CD4-positive, alpha-beta T cell treated with Interleukin-6 for 4 hours (primary cell): ENCODE data around the gene PNKD.
A peak's percentile ranks its signal among the peaks of the same experiment; 100 is the strongest.
"Not testable (repeated sequence)": the region's sequence is repeated elsewhere in the genome, so short reads cannot be mapped to it uniquely, and the experiment has no call there.

Experiments used
- DNase-seq: peaks from one replicate; pipeline ENCODE4 v3.0.0-alpha.2; 2020; ENCODE audit warnings: mixed read lengths

PNKD gene

GRCh38 chr2:218293715-218294429 lies 23.6 kb downstream of the PNKD start:
- DNase-seq = no peak

DNA sequence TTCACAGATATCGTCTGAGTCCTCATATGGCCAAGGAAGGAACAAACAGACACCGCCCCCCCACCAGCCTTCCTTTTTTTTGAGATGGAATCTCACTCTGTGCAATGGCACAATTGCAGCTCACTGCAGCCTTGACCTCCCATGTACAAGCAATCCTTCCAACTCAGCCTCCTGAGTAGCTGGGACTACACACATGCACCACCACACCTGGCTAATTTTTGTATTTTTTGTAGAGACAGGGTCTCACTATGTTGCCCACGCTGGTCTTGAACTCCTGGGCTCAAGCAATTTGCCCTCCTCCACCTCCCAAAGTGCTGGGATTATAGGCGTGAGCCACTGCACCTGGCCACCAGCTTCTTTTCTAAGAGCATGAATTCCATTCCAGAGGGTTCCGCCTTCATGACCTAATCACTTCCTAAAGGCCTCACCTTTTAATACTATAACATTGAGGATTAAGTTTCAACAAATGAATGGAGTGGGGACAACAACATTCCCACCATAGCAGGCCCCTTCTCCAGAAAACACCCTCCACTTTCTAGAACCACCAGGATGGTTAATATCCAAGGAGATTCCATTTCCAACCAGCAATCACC lies 24.2 kb downstream of the PNKD start:
- DNase-seq = no peak

DNA sequence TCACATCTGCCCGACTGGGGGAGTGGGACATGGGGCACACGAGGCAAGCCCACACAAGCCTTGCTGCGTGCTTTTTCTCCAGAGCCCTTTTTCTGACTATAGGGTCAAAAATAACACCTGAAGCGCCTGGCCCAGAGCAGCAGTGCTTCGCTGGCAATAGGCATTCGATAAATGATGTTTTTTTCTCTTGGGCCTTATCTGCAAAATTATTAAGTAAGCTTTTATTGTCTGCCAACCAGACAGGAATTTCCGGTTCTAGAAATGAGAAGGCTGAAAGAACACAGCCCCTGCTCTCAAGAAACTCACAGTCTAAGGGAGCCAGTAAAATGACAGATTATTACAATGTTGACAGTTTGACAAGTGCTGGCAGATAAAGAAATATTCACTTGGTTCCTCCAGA lies 24.7 kb downstream of the PNKD start:
- no peak for DNase-seq

GRCh38 chr2:218296200-218296599 lies 25.9 kb downstream of the PNKD start:
- no peak for DNase-seq

DNA sequence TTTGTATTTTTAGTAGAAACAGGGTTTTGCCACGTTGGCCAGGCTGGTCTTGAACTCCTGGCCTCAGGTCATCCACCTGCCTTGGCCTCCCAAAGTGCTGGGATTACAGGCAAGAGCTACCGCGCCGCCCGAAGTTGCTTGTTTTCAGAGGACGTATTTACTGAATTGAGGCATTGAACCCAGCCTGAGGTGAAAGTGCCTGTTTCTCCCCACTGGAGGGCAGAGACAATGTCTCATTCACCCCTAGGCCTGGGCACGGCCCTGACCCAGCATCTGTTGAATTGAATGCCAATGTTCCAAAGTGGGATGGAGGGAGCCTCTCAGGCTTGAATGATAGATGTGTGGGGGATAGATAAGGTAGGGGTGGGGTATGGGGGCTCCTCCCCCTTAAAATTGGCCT lies 26.5 kb downstream of the PNKD start:
- no peak for DNase-seq

DNA sequence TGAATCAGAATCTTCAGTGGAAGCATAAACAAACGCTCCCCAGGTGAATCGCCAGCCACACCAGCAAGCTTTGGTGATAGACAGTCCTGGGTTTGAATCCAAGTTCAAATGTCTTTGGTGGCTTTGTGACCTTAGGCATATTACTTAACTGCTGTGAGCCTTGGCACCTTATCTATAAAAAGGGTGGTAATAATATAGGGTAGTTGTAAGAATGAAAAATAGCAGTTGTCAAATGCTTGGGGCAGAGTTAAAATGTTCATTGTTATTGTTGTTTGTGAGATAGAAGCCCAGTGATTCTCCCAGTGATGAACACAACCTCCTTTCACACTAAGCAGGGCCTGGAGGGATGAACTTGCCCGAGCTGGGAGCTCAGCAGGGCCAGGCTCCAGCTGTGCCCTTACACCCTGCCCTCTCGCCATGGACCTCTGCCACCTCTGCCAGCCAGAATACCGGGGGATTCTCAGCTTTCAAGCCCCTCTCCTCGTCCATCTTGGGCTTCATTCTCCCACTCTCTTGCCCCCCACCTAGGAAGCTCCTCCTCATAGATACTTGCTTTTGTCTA lies 28.1 kb downstream of the PNKD start:
- DNase-seq = no peak

DNA sequence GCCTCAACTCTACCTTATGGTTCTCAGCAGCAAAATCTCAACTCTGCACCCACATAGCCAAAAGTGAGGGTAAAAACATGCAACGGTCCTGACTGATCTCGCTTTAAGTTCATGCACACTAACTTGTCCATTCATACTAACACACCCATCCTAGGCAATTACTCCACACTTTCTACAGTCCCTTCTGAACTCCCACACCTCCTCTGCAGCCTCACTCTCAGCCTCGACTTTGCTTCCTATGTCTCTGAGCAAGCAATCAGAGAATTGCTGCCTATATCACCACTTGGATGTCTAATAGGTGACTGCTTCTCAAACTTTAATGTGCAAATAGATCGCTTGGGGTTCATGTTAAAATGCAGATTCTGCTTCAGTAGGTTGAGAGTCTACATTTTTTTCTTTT lies 29.8 kb downstream of the PNKD start:
- no peak for DNase-seq

DNA sequence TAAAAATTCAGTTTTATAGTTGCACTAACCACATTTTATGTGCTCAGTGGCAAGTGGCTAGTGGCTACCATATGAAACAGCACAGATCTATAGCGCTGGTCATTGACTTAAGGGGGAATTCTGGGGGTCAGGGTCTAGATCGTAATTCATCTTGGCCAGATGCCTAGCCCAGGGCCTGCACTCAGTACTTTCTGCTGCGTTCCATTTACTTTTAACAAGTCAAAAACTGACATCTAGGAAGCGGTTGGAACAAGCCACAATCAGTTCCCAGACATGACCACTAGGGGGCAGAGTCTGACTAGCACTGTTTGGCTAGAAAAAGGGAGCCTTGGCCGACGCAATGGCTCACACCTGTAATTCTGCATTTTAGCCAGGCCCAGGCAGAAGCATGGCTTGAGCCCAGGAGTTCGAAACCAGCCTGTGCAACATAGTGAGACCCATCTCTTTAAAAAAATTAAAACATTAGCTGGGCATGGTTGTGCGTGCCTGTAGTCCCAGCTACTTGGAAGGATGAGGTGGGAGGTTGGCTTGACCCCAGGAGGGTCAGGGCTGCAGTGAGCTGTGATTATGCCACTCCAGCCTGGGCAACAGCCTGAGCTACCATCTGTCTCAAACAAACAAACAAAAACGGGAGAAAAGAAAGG lies 31.0 kb downstream of the PNKD start:
- DNase-seq = peak; percentile 91

- no peak for DNase-seq
Observed at GRCh38 chr2:218305383-218305782, 35.1 kb downstream of the PNKD start.

DNA sequence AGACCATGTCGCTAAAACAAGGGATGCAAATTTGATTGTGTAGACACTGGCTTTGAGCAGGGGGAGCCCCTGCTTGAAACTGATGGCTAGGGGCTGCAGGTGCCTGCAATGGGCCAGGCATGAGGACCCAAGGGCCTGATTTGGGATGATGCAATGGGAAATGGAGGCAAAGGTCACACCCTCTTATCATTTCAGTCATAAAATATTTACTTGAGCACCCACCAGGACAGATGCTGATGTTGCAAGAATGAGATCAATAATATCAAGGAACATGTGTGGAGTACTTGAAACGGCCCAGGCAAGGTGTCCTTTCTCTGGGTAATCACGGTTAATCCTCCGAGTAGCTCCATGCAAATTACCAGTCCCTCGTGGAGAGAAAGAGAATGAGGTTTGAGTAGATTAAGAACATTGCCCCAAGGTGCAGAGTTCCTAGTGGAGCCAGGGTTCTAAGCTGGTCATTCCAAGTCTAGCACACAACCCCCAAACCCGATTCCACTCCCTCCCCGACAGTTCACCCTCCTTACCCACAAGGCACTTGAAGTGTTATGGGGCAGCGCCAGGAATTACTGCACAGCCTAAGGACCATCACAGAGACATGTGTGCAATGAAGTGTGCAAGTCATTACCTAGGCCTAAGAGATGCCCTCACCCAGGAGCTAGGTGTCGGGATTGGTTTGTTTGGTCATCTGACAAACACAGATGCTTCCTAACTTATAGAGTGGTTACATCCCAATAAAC lies 36.0 kb downstream of the PNKD start:
- DNase-seq = no peak

DNA sequence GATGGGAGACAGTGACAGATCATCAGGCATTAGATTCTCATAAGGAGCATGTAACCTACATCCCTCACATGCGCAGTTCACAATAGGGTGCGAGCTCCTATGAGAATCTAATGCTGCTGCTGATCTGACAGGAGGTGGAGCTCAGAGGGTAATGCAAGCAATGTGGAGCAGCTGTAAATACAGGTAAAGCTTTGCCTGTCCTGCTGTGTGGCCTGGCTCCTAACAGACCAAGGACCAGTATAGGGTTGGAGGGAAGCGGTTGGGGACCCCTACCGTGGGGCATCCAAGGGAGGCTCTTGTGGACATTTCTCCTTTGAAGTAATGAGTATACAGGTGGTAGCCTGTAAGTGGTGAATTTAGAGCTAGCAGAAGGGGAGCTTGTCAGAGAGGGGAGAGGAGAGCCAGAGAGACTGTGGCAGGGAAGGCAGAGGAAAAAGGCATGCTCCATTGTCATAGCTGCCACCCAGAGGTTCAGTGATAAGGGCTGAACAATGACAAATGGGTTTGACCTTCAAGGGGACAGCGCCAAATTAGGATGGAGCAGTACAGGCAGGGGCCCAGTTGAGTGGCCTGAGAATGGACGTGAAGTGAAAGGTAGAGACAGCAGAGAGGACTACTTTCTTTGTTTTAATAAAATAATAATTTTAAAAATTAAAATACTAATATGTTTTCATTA lies 37.2 kb downstream of the PNKD start:
- no peak for DNase-seq

- no peak for DNase-seq
Observed at GRCh38 chr2:218310853-218311540, 40.7 kb downstream of the PNKD start.

DNA sequence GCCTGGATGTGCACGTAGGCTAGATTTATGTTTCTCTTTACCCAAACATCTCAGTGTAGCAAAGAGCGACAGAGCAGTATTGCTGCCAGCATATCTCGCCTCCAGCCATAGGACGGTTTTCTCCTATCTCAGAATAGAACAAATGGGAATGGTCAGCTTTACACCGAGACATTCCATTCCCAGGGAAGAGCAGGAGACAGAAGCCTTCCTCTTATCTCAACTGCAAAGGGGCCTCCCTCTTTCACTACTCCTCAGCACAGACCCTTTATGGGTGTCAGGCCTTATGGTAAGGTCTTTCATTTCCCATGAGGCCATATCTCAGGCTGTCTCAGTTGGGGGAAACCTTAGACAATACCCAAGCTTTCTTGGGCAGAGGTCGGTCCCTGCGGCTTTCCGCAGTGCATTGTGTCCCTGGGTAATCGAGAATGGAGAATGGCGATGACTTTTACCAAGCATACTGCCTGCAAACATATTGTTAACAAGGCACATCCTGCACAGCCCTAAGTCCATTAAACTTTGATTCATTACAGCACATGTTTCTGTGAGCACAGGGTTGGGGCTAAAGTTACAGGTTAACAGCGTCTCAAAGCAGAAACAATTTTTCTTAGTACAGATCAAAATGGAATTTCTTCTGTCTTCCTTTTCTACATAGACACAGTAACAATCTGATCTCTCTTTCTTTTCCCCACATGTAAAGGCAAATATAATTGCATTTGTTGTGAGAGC lies 41.4 kb downstream of the PNKD start:
- DNase-seq = not testable (repeated sequence)

- DNase-seq = no peak
Observed at GRCh38 chr2:218312267-218312756, 42.0 kb downstream of the PNKD start.

- DNase-seq = no peak
Observed at GRCh38 chr2:218313356-218313755, 43.0 kb downstream of the PNKD start.

DNA sequence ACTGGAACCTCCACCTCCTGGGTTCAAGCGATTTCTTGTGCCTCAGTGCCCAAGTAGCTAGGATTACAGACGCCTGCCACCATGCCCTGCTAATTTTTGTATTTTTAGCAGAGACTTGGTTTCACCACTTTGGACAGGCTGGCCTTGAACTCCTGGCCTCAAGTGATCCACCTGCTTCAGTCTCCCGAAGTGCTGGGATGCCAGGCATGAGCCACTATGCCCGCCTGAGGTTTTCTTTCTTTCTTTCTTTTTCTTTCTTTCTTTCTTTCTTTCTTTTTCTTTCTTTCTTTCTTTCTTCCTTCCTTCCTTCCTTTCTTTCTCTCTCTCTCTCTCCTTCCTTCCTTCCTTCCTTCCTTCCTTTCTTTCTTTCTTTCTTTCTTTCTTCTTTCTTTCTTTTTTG lies 44.4 kb downstream of the PNKD start:
- DNase-seq = not testable (repeated sequence)

- no peak for DNase-seq
Observed at GRCh38 chr2:218315397-218315796, 45.1 kb downstream of the PNKD start.

DNA sequence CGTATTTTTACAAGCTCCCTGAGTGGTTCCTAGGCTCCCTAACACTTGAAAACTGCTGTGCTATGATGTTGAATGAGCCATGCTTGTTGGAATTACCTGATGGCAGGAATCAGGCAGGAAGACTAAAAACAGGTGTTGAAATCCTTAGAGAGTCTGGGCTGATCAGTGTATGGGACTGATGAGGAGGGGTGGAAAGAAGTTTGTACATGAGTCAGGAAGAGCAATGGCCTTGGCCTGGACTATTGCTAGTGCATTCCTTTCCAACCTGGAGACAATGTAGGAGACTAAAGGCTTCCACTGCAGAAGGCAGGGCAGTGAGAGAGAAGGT lies 46.9 kb downstream of the PNKD start:
- DNase-seq = no peak

DNA sequence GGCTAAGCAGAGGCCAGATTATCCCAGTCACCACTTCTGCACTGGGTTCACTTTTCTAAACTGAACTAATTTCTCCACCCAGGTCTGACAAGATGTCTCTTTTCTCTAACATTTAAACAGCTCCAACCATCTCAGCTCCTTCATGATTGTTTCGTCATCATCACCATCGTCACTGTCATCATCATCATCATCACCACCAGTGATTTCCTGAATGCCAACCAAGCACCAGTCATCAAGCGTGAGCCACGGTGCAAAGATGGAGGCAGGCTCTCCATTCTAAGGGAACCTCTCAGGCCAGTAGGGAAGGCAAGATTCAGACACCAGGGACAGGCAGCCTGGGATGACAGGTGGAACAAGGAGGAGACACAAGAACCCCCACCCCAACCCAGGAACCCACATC lies 47.5 kb downstream of the PNKD start:
- no peak for DNase-seq

- DNase-seq = no peak
Observed at GRCh38 chr2:218318241-218318640, 47.9 kb downstream of the PNKD start.

DNA sequence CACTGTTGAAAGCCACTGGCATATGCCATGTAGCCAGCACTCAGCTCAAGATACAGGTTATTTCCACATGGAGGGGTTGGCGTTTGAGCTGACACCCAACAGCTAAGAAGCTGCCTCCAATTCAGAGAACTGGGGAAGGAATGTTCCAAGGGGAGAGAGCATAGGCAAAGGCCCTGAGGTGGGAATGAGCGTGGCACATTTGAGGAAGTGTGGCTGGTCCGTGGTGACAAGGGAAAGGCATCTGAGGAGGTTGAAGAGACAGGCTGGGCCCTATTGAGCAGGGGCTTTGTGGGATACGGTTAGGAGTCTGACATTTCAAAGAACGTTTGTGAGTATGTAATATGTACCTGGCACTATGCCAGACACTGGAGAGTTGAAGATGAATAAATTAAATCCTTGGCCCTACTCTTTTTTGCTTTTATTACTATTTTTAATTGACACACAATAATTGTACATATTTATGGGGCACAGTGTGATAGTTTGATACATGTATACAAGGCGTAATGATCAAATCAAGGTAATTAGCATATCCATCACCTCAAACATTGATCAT lies 49.6 kb downstream of the PNKD start:
- DNase-seq = no peak
